Activated CD8-positive, alpha-beta memory T cell treated with anti-CD3 and anti-CD28 coated beads, Interleukin-2, amount 50 U/mL, for 1 hour (primary cell): ENCODE results near the gene S1PR5.

Experiments used
- DNase-seq: peaks from one replicate; pipeline ENCODE4 v3.0.0-alpha.2; 2020; ENCODE audit errors: extremely low read depth

The S1PR5 gene

DNA sequence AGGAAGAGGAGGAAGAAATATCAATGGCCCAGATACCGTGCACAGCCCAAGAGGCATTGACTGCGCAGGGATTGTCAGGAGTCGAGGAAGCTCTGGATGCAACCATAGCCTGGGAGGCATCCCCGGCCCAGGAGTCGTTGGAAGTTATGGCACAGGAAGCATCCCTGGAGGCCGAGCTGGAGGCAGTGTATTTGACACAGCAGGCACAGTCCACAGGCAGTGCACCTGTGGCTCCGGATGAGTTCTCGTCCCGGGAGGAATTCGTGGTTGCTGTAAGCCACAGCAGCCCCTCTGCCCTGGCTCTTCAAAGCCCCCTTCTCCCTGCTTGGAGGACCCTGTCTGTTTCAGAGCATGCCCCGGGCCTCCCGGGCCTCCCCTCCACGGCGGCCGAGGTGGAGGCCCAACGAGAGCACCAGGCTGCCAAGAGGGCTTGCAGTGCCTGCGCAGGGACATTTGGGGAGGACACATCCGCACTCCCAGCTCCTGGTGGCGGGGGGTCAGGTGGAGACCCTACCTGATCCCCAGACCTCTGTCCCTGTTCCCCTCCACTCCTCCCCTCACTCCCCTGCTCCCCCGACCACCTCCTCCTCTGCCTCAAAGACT, 50.0 kb downstream of the S1PR5 start:
- no peak for DNase-seq

- DNase-seq: no peak
These were observed 52.8 kb downstream of the S1PR5 start for GRCh38 chr19:10464456-10464855.
